Natural killer cell (primary cell): ENCODE data around the gene DIAPH2. TPM values are rescaled to one million over a fixed set of nuclear protein-coding genes. Genes with fewer than 3 reads are reported as not detected.

Source experiments
- ATAC-seq, 3 donors: fragments of 150-1000 bp in 2 of 3; fragments of 200-7000 bp in 1 of 3; cut with Tn5 transposase; 1 replicate in 1 of 3; 2 replicates in 2 of 3; pipeline ENCODE4 v1.10.0; 2021; ENCODE audit warnings: mild to moderate bottlenecking in 2 of 3, moderate library complexity in 2 of 3
- DNase-seq, 2 donors: peaks; one replicate each; pipeline versions ENCODE4 v3.0.0 to v3.0.0-alpha.2; 2013 to 2021; ENCODE audit warnings: mixed read lengths in 1 of 2
- H3K27ac ChIP-seq: one replicate; pipeline ENCODE4 v1.5.1; 2013; ENCODE audit warnings: mild to moderate bottlenecking, low read length
- H3K27me3 ChIP-seq: one replicate; pipeline ENCODE4 v1.6.1; 2013; ENCODE audit warnings: low read length; ENCODE audit not compliant: control insufficient read depth, insufficient read depth
- H3K36me3 ChIP-seq: one replicate; pipeline ENCODE4 v1.6.1; 2013; ENCODE audit warnings: low read length; ENCODE audit not compliant: control insufficient read depth, insufficient read depth
- H3K4me1 ChIP-seq: one replicate; pipeline ENCODE4 v1.6.1; 2013; ENCODE audit warnings: low read length; ENCODE audit not compliant: control insufficient read depth, insufficient read depth
- H3K4me3 ChIP-seq: one replicate; pipeline ENCODE4 v1.5.1; 2013; ENCODE audit warnings: low read length
- H3K9me3 ChIP-seq: one replicate; pipeline ENCODE4 v1.6.1; 2013; ENCODE audit warnings: low read length; ENCODE audit not compliant: control insufficient read depth, insufficient read depth
- H3K27ac Mint-ChIP-seq, 2 donors: one replicate each; pipeline ENCODE4 v1.8.0; 2022; ENCODE audit warnings: mild to moderate bottlenecking in 2 of 2, mixed read lengths in 2 of 2, moderate library complexity in 1 of 2
- H3K27me3 Mint-ChIP-seq, 2 donors: one replicate each; pipeline ENCODE4 v1.8.0; 2022; ENCODE audit warnings: low read depth in 2 of 2, mixed read lengths in 2 of 2
- H3K36me3 Mint-ChIP-seq: one replicate; pipeline ENCODE4 v1.8.0; 2022; ENCODE audit warnings: mixed read lengths
- H3K4me1 Mint-ChIP-seq, 2 donors: one replicate each; pipeline ENCODE4 v1.8.0; 2022; ENCODE audit warnings: mixed read lengths in 2 of 2
- H3K4me3 Mint-ChIP-seq: one replicate; pipeline ENCODE4 v1.8.0; 2022; ENCODE audit warnings: mild to moderate bottlenecking, moderate library complexity, mixed read lengths
- H3K9me3 Mint-ChIP-seq, 2 donors: one replicate each; pipeline ENCODE4 v1.8.0; 2022; ENCODE audit warnings: mixed read lengths in 2 of 2
- WGBS: methylation state at CpG from one replicate; pipeline ENCODE4 v1.1.7; 2013; ENCODE audit warnings: missing lambda C conversion rate; ENCODE audit not compliant: insufficient coverage; 5-methylcytosine and 5-hydroxymethylcytosine counted together
- intact Hi-C: fragments of 100-400 bp; cut with micrococcal nuclease; formaldehyde crosslinking; loops from one replicate; pipeline ENCODE4 v1.14.2; 2022
- total RNA-seq, 4 donors: library from RNA; stranded (reverse); fragments of 120-200 nt in 1 of 4; gene quantifications; one replicate each; pipeline versions ENCODE4 v1.2.3 to v1.2.4, GENCODE V29; 2013 to 2022
- TF ChIP-seq, protein P1 (sequence below): fragments of 200-600 bp; IDR thresholded peaks from one replicate; pipeline ENCODE4 v1.8.0; 2022; ENCODE audit warnings: antibody characterized with exemption

DIAPH2 gene
- total RNA-seq, 3 donors from 2014 or later (not counting 1 experiment from before 2014, with no cell fraction given): 17.0 to 18.2 (median 17.0) TPM

DNA sequence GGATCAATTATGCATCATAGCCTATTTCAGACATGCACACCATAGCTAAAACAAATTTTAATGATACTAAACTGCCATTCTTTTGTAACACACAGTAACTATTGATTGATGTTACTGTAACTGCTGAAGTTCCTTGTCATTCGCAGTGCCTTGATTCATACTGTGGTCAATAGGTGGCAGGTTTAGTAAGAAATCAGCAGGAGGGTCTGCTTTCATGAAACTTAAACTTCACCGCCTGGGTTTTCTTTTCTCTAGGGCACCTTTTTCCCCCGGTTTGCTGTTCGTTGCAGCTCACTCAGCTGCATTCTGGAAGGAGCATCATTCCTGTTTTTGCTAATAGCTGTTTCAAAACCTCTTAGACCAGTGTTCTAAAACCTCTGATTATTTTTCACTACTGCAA lies 287.2 kb downstream of the DIAPH2 start:
- 86% methylated on average over 4 of the region's 4 CpGs for WGBS
- Histone ChIP-seq H3K9me3 (no peaks in the 10 kb centered on the region), H3K4me3 (no peak overlapping the region), H3K4me1 (no peaks in the 10 kb centered on the region), H3K36me3 (no peaks in the 10 kb centered on the region), H3K27me3 (no peaks in the 10 kb centered on the region), H3K27ac (no peak overlapping the region)
- Mint-ChIP-seq H3K4me1 (no peaks in the 10 kb centered on the region), H3K4me3 (no peak overlapping the region), H3K27ac (no peak overlapping the region), H3K27me3 (no peaks in the 10 kb centered on the region), H3K36me3 (no peaks in the 10 kb centered on the region), H3K9me3 (peaks cover 0 to 5% of the 10 kb centered on the region in 2 donors)
- no peak for DNase-seq
- TF ChIP-seq, protein P1, sequence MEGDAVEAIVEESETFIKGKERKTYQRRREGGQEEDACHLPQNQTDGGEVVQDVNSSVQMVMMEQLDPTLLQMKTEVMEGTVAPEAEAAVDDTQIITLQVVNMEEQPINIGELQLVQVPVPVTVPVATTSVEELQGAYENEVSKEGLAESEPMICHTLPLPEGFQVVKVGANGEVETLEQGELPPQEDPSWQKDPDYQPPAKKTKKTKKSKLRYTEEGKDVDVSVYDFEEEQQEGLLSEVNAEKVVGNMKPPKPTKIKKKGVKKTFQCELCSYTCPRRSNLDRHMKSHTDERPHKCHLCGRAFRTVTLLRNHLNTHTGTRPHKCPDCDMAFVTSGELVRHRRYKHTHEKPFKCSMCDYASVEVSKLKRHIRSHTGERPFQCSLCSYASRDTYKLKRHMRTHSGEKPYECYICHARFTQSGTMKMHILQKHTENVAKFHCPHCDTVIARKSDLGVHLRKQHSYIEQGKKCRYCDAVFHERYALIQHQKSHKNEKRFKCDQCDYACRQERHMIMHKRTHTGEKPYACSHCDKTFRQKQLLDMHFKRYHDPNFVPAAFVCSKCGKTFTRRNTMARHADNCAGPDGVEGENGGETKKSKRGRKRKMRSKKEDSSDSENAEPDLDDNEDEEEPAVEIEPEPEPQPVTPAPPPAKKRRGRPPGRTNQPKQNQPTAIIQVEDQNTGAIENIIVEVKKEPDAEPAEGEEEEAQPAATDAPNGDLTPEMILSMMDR: no peak
- intact Hi-C loops: no loop called here
- no peak for ATAC-seq

- no peaks in the 10 kb centered on the region for H3K4me1 Mint-ChIP-seq
- ATAC-seq (no peak), DNase-seq (no peak)
- H3K9me3 Mint-ChIP-seq: no peaks in the 10 kb centered on the region
- H3K9me3 ChIP-seq: no peaks in the 10 kb centered on the region
- WGBS: no CpG with 5 or more reads among the region's 1 CpG
- no peak overlapping the region for H3K4me3 Mint-ChIP-seq
- H3K4me1 ChIP-seq: no peaks in the 10 kb centered on the region
- H3K36me3 ChIP-seq: no peaks in the 10 kb centered on the region
- H3K36me3 Mint-ChIP-seq: no peaks in the 10 kb centered on the region
- H3K27ac ChIP-seq: no peak overlapping the region
- no peak overlapping the region for H3K4me3 ChIP-seq
- intact Hi-C loops: no loop called here
- H3K27me3 Mint-ChIP-seq: no peaks in the 10 kb centered on the region
- no peak overlapping the region for H3K27ac Mint-ChIP-seq
- TF ChIP-seq, protein P1: no peak
- H3K27me3 ChIP-seq: no peaks in the 10 kb centered on the region
These were observed 294.3 kb downstream of the DIAPH2 start for GRCh38 chrX:96978906-96979305.

DNA sequence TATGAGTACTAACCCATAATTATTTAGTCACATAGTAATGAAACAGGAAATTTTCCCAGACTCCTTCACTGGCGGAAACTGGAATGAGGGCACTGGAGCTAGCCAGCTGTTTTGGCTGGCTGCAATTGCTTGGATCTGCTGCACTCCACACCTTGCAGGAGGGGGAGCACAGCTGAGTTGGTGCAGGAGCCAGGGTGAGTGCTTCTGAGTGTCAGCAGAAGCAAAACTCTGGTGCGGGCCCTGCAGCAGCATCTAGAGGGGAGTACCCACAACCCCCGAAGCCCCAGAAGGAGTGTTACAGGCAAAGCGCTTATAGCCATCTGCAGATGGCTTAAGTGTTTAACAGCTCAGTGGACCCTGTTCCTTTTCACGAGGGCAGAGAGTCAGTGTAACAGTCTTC lies 295.1 kb downstream of the DIAPH2 start:
- ATAC-seq (no peak), DNase-seq (no peak)
- Histone ChIP-seq H3K9me3 (no peaks in the 10 kb centered on the region), H3K36me3 (no peaks in the 10 kb centered on the region), H3K27ac (no peak overlapping the region), H3K27me3 (no peaks in the 10 kb centered on the region), H3K4me1 (no peaks in the 10 kb centered on the region), H3K4me3 (no peak overlapping the region)
- Mint-ChIP-seq H3K9me3 (no peaks in the 10 kb centered on the region), H3K27me3 (no peaks in the 10 kb centered on the region), H3K4me3 (no peak overlapping the region), H3K4me1 (no peaks in the 10 kb centered on the region), H3K36me3 (no peaks in the 10 kb centered on the region), H3K27ac (no peak overlapping the region)
- TF ChIP-seq, protein P1: no peak
- intact Hi-C loops: no loop called here
- 95% methylated on average over 5 of the region's 5 CpGs for WGBS

DNA sequence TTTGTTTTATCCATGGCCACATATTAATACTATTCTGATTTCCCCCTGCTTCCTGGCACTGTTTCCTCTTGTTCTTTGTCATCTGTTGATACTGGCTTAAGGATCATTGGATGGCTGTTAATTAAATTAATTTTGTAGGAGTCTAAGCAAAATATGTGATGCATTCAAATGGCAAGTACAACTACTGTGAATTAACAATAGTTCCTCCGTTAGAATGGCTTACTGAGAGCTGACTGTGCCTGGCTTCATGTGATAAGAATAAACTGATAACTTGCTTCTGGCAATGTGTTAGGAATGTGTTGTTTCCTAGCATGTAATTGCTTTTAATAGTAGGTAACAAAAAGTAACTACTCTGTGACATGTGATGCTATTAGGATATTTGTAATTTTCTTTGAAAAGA lies 297.5 kb downstream of the DIAPH2 start:
- Mint-ChIP-seq H3K27me3 (no peaks in the 10 kb centered on the region), H3K36me3 (no peaks in the 10 kb centered on the region), H3K9me3 (no peaks in the 10 kb centered on the region), H3K4me1 (no peaks in the 10 kb centered on the region), H3K27ac (no peak overlapping the region), H3K4me3 (no peak overlapping the region)
- DNase-seq: no peak
- Histone ChIP-seq H3K27me3 (no peaks in the 10 kb centered on the region), H3K27ac (no peak overlapping the region), H3K4me1 (no peaks in the 10 kb centered on the region), H3K36me3 (no peaks in the 10 kb centered on the region), H3K4me3 (no peak overlapping the region), H3K9me3 (no peaks in the 10 kb centered on the region)
- no peak for ATAC-seq
- TF ChIP-seq, protein P1: no peak
- intact Hi-C loops: no loop called here
- 100% methylated on average over 1 of the region's 1 CpG for WGBS
